Fibroblast of the aortic adventitia (primary cell): ENCODE data around the gene GBP6. TPM values are rescaled to one million over a fixed set of nuclear protein-coding genes. Genes with fewer than 3 reads are reported as not detected.
A peak's percentile ranks its signal among the peaks of the same experiment; 100 is the strongest.
"Not testable (repeated sequence)": the region's sequence is repeated elsewhere in the genome, so short reads cannot be mapped to it uniquely, and the experiment has no call there.

ENCODE experiments used
- DNase-seq: peaks from one replicate; pipeline ENCODE4 v3.0.0-alpha.2; 2010; ENCODE audit warnings: low read depth
- H3K4me3 ChIP-seq: 2 replicates; pipeline ENCODE4 v1.5.1; 2011; ENCODE audit warnings: low read depth, mild to moderate bottlenecking, control low read depth, low read length, moderate library complexity
- CTCF ChIP-seq: IDR thresholded peaks from 2 replicates; pipeline ENCODE4 v1.5.1; 2011; ENCODE audit warnings: mild to moderate bottlenecking, low read length, control low read depth, inconsistent platforms; ENCODE audit not compliant: insufficient read depth
- total RNA-seq: library from RNA; depleted of rRNA; stranded (reverse); fragments of >200 nt; gene quantifications from 2 replicates; pipeline ENCODE4 v1.2.3, GENCODE V29; 2012; ENCODE audit warnings: low replicate concordance

The GBP6 gene
- total RNA-seq, 1 donor = not detected

- TF ChIP-seq CTCF = no peak
- H3K4me3 ChIP-seq = peak overlapping the region; percentile 20
- DNase-seq = peak; percentile 39
These were observed 43.5 kb downstream of the GBP6 start for GRCh38 chr1:89407360-89407759.

- peak overlapping the region; percentile 20 for H3K4me3 ChIP-seq
These were observed 43.9 kb downstream of the GBP6 start for GRCh38 chr1:89407768-89408167.

DNA sequence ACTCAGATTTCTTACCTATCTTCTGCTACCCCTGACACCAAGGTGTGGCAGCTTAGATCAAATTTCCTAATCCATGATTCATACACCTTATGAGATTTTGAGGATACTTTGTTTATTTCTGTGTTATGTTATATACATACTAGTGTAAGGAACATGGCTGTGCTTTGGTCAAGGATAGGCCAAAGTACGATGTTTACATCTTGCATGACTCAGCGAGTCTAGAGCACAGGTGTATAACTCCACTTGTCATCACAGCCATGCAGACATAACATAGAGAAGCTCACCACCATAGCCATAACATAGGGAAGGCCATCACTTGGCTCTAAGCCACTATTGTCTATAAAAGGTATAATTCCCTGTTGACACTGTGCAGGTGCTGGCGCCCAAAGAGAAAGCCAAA, 61.2 kb downstream of the GBP6 start:
- no peak for TF ChIP-seq CTCF
- no peak for DNase-seq
- no peak overlapping the region for H3K4me3 ChIP-seq

More at GRCh38 chr1:89407768-89408167, 43.9 kb downstream of the GBP6 start:
- DNase-seq = not testable (repeated sequence)

DNA sequence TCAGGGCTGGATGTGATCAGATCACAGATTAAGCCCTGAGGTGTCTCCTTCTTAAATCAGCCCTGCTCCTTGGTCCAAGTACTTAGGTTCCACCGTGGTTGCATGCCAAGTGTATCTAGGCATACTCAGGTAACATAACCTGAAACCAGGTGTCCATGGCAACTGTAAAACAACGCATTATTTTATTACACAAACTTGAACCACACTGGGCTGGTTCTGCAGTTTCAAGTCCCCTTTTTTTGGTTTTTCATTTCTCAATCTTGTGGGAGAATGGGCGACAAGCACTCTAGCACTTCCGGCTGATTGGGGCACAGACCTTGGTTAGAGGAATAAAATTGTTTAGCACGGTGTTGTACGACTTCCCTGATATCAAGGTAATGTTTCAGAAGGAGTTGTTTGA, 65.2 kb downstream of the GBP6 start:
- no peak overlapping the region for H3K4me3 ChIP-seq
- TF ChIP-seq CTCF = no peak
- DNase-seq = no peak

DNA sequence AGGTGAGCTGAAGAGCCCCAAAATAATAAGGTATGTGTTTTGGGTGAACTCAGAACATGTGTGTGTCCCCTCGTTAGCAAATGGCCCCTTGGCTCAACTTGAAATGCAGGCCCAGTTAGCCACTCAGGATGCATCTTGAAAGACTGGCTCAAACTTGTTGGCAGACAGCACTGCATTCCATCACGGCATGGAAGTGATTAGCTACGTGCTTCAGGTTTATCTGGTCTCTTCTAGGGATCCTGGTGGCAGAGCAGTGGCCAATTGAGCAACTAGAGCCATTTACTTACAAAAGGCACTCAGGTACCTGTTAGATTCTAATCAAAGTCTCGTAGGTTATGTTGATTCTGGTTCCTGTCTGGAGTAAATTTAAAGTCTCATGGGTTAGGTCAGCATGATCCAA, 65.8 kb downstream of the GBP6 start:
- not testable (repeated sequence) for DNase-seq, H3K4me3 ChIP-seq

GRCh38 chr1:89433421-89433820, 69.6 kb downstream of the GBP6 start:
- DNase-seq = no peak
- H3K4me3 ChIP-seq = no peak overlapping the region
- TF ChIP-seq CTCF = no peak

DNA sequence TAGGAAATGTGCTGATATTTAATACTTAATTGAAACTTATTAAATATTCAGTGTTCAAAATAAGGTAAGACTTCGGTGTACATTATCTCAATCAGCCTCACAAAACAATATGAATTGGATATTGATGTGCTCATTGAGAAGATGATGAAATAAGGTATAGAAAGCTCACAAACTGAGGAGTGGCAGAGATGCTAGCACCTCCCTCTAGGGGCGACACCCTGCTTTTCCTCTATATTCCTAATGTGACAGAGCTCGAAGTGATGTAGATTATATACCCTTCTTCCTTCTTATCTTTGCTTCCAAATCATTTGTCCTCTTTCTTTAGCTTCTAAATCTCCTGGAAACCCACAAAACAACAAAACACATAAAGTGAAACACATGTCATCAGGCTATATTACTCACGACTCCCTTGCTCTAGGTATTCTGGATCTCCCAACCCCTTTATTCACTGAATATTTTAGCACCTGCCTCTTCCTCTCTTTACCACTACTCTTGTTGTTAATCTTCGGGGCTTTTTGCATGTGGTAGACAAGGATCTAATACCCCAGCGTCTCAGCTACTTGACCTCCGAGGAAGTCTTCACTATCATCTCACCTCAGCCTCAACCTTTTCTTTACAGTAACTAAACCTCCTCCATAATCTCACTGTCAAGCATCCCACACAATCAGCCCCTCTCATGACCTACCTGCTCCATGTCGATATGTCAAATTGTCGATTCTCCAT, 70.4 kb downstream of the GBP6 start:
- not testable (repeated sequence) for DNase-seq, H3K4me3 ChIP-seq

Other genes with a start within 250 kb of the GBP6 start
- 19.8 and 75.5 TPM in 2 replicates for gene GBP2, start 237.9 kb upstream of the GBP6 start, total RNA-seq
- gene GBP7, start 188.1 kb upstream of the GBP6 start, total RNA-seq = not detected in 2 replicates
- gene GBP4, start 165.1 kb upstream of the GBP6 start, total RNA-seq = 0.09 and 3.7 TPM in 2 replicates
- under 0.01 TPM in 1 of 2 replicates, not detected in the other for gene GBP5, start 91.2 kb upstream of the GBP6 start, total RNA-seq
- 0.41 and 2.5 TPM in 2 replicates for gene LRRC8B, start 160.8 kb downstream of the GBP6 start, total RNA-seq